K562 (cell line): ENCODE measurements around the gene HPS4. TPM values are rescaled to one million over a fixed set of nuclear protein-coding genes. Genes with fewer than 3 reads are reported as not detected.

Experiments used
- ATAC-seq: fragments of 200-7000 bp; cut with Tn5 transposase; 3 replicates; pipeline ENCODE4 v1.9.1; 2020; ENCODE audit warnings: moderate library complexity
- BruUV-seq: library from RNA; stranded (reverse); fragments of 400-500 nt; replicated peaks from 2 replicates; lab custom pipeline; 2021; lab: Mats Ljungman, UMichigan
- CTCF ChIA-PET: fragments of 300-600 bp; formaldehyde crosslinking; extraction: SDS; loops from one replicate; lab custom pipeline; 2021; ENCODE audit warnings: low intra/inter-chr PET ratio; lab: Yijun Ruan, JAX
- POLR2A ChIA-PET: fragments of 300-600, 350-650 bp; sonication (Branson Sonifier 250); formaldehyde crosslinking; extraction: SDS; loops from one replicate; lab custom pipeline; 2021; ENCODE audit warnings: antibody characterized with exemption, inconsistent platforms; lab: Yijun Ruan, JAX
- DNase-seq, 4 experiments: peaks; one replicate each; pipeline versions ENCODE4 v3.0.0 to v3.0.0-alpha.2; 2011 to 2018; ENCODE audit warnings: low spot score in 3 of 4, mixed read lengths in 3 of 4; ENCODE audit errors: extremely low read depth in 1 of 4
- FAIRE-seq: peaks from 2 replicates; lab custom pipeline; 2011; peaks lifted over from hg19 to GRCh38; lab: Jason Lieb, UNC
- H2AFZ ChIP-seq: 2 replicates; pipeline ENCODE4 v1.6.0; 2011; ENCODE audit warnings: low read depth, low read length, control low read depth, inconsistent platforms
- H3K27ac ChIP-seq: fragments of 200-600 bp; 3 replicates; pipeline ENCODE4 v1.8.0; 2011; ENCODE audit warnings: low read depth, mild to moderate bottlenecking, control low read depth, inconsistent platforms, low read length, moderate library complexity, mixed read lengths; ENCODE audit errors: extremely low read depth
- H3K27me3 ChIP-seq, 2 experiments: fragments of 300-600 bp in 1 of 2; 2 replicates in 1 of 2; 3 replicates in 1 of 2; pipeline versions ENCODE4 v1.6.0 to v1.8.0; 2011; ENCODE audit warnings: inconsistent platforms in 2 of 2, low read length in 2 of 2, mild to moderate bottlenecking in 1 of 2, mixed read lengths in 1 of 2, moderate library complexity in 1 of 2; ENCODE audit not compliant: control insufficient read depth in 2 of 2, insufficient read depth in 2 of 2
- H3K36me3 ChIP-seq: fragments of 300-600 bp; 3 replicates; pipeline ENCODE4 v1.8.0; 2011; ENCODE audit warnings: mild to moderate bottlenecking, low read length, inconsistent platforms; ENCODE audit not compliant: control insufficient read depth, insufficient read depth
- H3K4me1 ChIP-seq, 2 experiments: fragments of 200-600 bp in 1 of 2; replicated peaks in 1 of 2; 2 replicates in 1 of 2; 3 replicates in 1 of 2; pipeline versions ENCODE4 v1.5.1 to v1.8.0; 2011; ENCODE audit warnings: inconsistent platforms in 2 of 2, low read length in 2 of 2, mild to moderate bottlenecking in 1 of 2, mixed read lengths in 1 of 2, moderate library complexity in 1 of 2; ENCODE audit not compliant: control insufficient read depth in 2 of 2, insufficient read depth in 2 of 2
- H3K4me2 ChIP-seq: 2 replicates; pipeline ENCODE4 v1.6.1; 2011; ENCODE audit warnings: low read length, control low read depth, inconsistent platforms, mixed read lengths; ENCODE audit not compliant: insufficient read depth
- H3K4me3 ChIP-seq: fragments of 200-600 bp; sonication (generic), shearing (Covaris generic); 2 replicates; pipeline ENCODE4 v1.5.1; 2016; ENCODE audit warnings: control low read depth, inconsistent platforms
- H3K79me2 ChIP-seq: fragments of 200-600 bp; 3 replicates; pipeline ENCODE4 v1.8.0; 2011; ENCODE audit warnings: low read length, inconsistent platforms; ENCODE audit not compliant: control insufficient read depth, insufficient read depth
- H3K9ac ChIP-seq, 2 experiments: 2 replicates each; pipeline versions ENCODE4 v1.6.0 to v1.6.1; 2011; ENCODE audit warnings: low read depth in 2 of 2, low read length in 2 of 2, control low read depth in 1 of 2, inconsistent platforms in 1 of 2, mild to moderate bottlenecking in 1 of 2, mixed read lengths in 1 of 2; ENCODE audit not compliant: insufficient read depth in 1 of 2
- H3K9me1 ChIP-seq: one replicate; pipeline ENCODE4 v1.6.0; 2011; ENCODE audit warnings: inconsistent platforms, mild to moderate bottlenecking, low read length, moderate library complexity; ENCODE audit not compliant: control insufficient read depth, insufficient read depth
- H3K9me3 ChIP-seq: replicated peaks from 2 replicates; pipeline ENCODE4 v1.5.1; 2011; ENCODE audit warnings: low read depth, low read length, inconsistent platforms; ENCODE audit not compliant: control insufficient read depth, insufficient read depth
- H4K20me1 ChIP-seq: replicated peaks from 2 replicates; pipeline ENCODE4 v1.6.1; 2011; ENCODE audit warnings: low read length, inconsistent platforms, mixed read lengths; ENCODE audit not compliant: control insufficient read depth, insufficient read depth
- ADNP ChIP-seq: fragments of 200-800 bp; sonication (Bioruptor generic); IDR thresholded peaks from 2 replicates; pipeline ENCODE4 v1.6.1; 2016; ENCODE audit warnings: missing genetic modification characterization, missing compliant biosample characterization
- BCOR ChIP-seq: fragments of 450-650 bp; IDR thresholded peaks from 2 replicates; pipeline ENCODE4 v1.6.1; 2016
- CEBPB ChIP-seq: fragments of 450-650 bp; IDR thresholded peaks from 2 replicates; pipeline ENCODE4 v1.6.1; 2016; ENCODE audit warnings: missing genetic modification characterization, missing compliant biosample characterization
- ELK3 ChIP-seq: fragments of 450-650 bp; formaldehyde crosslinking; IDR thresholded peaks from 2 replicates; pipeline ENCODE4 v1.4.0; 2020; ENCODE audit warnings: mild to moderate bottlenecking
- HEY1 ChIP-seq: fragments of 250-450 bp; sonication (Bioruptor Pico); IDR thresholded peaks from 2 replicates; pipeline ENCODE4 v1.5.0; 2020; ENCODE audit warnings: mild to moderate bottlenecking, moderate library complexity, borderline replicate concordance
- NFIC ChIP-seq: fragments of 450-650 bp; IDR thresholded peaks from 2 replicates; pipeline ENCODE4 v1.6.1; 2017; ENCODE audit warnings: mild to moderate bottlenecking, inconsistent platforms
- RBM25 ChIP-seq: fragments of 200-400 bp; formaldehyde crosslinking; IDR thresholded peaks from 2 replicates; pipeline ENCODE4 v1.6.1; 2018; ENCODE audit warnings: low read length, low read depth, moderate library complexity; ENCODE audit not compliant: severe bottlenecking
- RCOR1 ChIP-seq, 2 experiments: IDR thresholded peaks; 2 replicates each; pipeline ENCODE4 v1.6.1; 2012; ENCODE audit warnings: low read depth in 2 of 2, low read length in 2 of 2, borderline replicate concordance in 1 of 2, improper control_type of control experiment in 1 of 2
- RUNX1 ChIP-seq: sonication (generic); IDR thresholded peaks from 2 replicates; pipeline ENCODE4 v1.6.1; 2016; ENCODE audit warnings: antibody characterized with exemption, low read depth
- SP1 ChIP-seq: sonication (generic); formaldehyde crosslinking; IDR thresholded peaks from 2 replicates; pipeline ENCODE4 v1.8.1; 2022; ENCODE audit warnings: mild to moderate bottlenecking, missing genetic modification reagents
- SRSF9 ChIP-seq: fragments of 200-400 bp; formaldehyde crosslinking; IDR thresholded peaks from 2 replicates; pipeline ENCODE4 v1.6.1; 2017; ENCODE audit warnings: low read depth, low read length, borderline replicate concordance
- YY1 ChIP-seq, 3 experiments: IDR thresholded peaks; 2 replicates each; pipeline ENCODE4 v1.6.1; 2011; ENCODE audit warnings: low read length in 2 of 3, mild to moderate bottlenecking in 2 of 3, moderate library complexity in 2 of 3, borderline replicate concordance in 1 of 3, control low read depth in 1 of 3, low read depth in 1 of 3; ENCODE audit not compliant: insufficient read depth in 3 of 3, insufficient replicate concordance in 2 of 3, control insufficient read depth in 1 of 3, insufficient read length in 1 of 3; ENCODE audit errors: extremely low read depth in 1 of 3
- ZNF277 ChIP-seq: fragments of 250-450 bp; sonication (Bioruptor Pico); IDR thresholded peaks from 2 replicates; pipeline ENCODE4 v1.8.0; 2022; ENCODE audit warnings: inconsistent platforms, mild to moderate bottlenecking, moderate library complexity, borderline replicate concordance
- ZNF41 ChIP-seq: fragments of 250-450 bp; sonication (Bioruptor Pico); conservative IDR thresholded peaks from 2 replicates; pipeline ENCODE4 v1.4.0; 2020; ENCODE audit warnings: mild to moderate bottlenecking
- WGBS: fragments of 100-300 bp; shearing (Covaris generic); methylation state at CpG from one replicate; pipeline ENCODE4 v1.1.6; 2016; ENCODE audit warnings: low coverage, mixed read lengths; ENCODE audit not compliant: insufficient coverage; ENCODE audit errors: missing lambda C conversion rate; 5-methylcytosine and 5-hydroxymethylcytosine counted together
- in situ Hi-C: fragments of 300-500 bp; cut with MboI; formaldehyde crosslinking; loops from 4 replicates; pipeline ENCODE4 v1.15.0; 2018; ENCODE audit warnings: inconsistent platforms, mixed read lengths
- intact Hi-C: fragments of 100-400 bp; cut with micrococcal nuclease; formaldehyde crosslinking; loops from 2 replicates; pipeline ENCODE4 v1.14.2; 2022
- polyA plus RNA-seq, 8 experiments: library from polyadenylated mRNA; depleted of rRNA in 4 of 8; stranded (reverse) in 5 of 8; unstranded in 3 of 8; fragments of >200 nt; fragmentation: Nextera tagmentation in 2 of 8; fragmentation: Illumina TruSeq in 1 of 8; extraction: Ambion mirVana in 2 of 8; extraction: Trizol in 1 of 8; gene quantifications; 2 replicates each; pipeline versions ENCODE4 v1.2.1 to v1.2.3, GENCODE V29; 2011 to 2014; ENCODE audit warnings: inconsistent platforms in 1 of 8, missing spikeins in 1 of 8
- total RNA-seq, 7 experiments: library from RNA; depleted of rRNA in 6 of 7; stranded (reverse); fragments of >200 nt in 6 of 7; fragmentation: Illumina TruSeq in 2 of 7; extraction: Trizol in 2 of 7; gene quantifications; 2 replicates each; pipeline versions ENCODE4 v1.2.1 to v1.2.3, GENCODE V29; 2011 to 2021; ENCODE audit warnings: low replicate concordance in 1 of 7
- TF ChIP-seq, protein P1 (sequence below): fragments of 450-650 bp; IDR thresholded peaks from 2 replicates; pipeline ENCODE4 v1.6.1; 2018; ENCODE audit not compliant: partially characterized antibody

The HPS4 gene
- total and polyA plus RNA-seq, 9 of the 15 experiments (the other 6 are each of a cell fraction or from before 2014, with no cell fraction given): 12.8 to 29.2 (median 25.3) TPM

GRCh38 chr22:26522592-26522991 lies 39.0 kb upstream of the HPS4 start (continued):
- TF ChIP-seq, protein P1, sequence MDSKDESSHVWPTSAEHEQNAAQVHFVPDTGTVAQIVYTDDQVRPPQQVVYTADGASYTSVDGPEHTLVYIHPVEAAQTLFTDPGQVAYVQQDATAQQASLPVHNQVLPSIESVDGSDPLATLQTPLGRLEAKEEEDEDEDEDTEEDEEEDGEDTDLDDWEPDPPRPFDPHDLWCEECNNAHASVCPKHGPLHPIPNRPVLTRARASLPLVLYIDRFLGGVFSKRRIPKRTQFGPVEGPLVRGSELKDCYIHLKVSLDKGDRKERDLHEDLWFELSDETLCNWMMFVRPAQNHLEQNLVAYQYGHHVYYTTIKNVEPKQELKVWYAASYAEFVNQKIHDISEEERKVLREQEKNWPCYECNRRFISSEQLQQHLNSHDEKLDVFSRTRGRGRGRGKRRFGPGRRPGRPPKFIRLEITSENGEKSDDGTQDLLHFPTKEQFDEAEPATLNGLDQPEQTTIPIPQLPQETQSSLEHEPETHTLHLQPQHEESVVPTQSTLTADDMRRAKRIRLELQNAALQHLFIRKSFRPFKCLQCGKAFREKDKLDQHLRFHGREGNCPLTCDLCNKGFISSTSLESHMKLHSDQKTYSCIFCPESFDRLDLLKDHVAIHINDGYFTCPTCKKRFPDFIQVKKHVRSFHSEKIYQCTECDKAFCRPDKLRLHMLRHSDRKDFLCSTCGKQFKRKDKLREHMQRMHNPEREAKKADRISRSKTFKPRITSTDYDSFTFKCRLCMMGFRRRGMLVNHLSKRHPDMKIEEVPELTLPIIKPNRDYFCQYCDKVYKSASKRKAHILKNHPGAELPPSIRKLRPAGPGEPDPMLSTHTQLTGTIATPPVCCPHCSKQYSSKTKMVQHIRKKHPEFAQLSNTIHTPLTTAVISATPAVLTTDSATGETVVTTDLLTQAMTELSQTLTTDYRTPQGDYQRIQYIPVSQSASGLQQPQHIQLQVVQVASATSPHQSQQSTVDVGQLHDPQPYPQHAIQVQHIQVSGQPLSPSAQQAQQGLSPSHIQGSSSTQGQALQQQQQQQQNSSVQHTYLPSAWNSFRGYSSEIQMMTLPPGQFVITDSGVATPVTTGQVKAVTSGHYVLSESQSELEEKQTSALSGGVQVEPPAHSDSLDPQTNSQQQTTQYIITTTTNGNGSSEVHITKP: no peak
- no peak for TF ChIP-seq NFIC

DNA sequence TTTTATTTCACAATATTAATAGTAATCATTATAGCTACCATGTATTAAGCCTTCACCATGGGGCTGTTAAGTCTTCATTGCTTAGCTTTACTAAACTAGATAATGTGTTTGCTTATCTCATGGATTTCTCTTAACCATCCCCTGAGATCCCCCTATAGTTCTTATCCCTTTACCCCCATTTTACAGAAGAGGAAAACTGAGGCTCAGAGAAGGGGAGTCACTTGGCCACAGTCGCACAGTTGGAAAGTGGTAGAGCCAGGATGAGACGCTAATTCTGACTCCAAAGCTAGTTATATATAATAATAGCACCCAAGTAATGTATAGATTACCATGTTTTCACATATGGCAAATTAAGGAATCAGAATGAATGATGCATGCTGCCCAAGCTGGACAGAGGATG lies 38.4 kb upstream of the HPS4 start:
- BruUV-seq: no TSS peak
- Histone ChIP-seq H3K27me3 (no peaks in the 10 kb centered on the region), H4K20me1 (no peaks in the 10 kb centered on the region), H3K9ac (no peak overlapping the region), H3K4me3 (no peak overlapping the region), H3K9me3 (no peaks in the 10 kb centered on the region), H3K4me1 (peaks cover 0 to 5% of the 10 kb centered on the region in 2 experiments; a peak in 3 of 5 replicates), H3K4me2 (no peak overlapping the region), H3K79me2 (no peaks in the 10 kb centered on the region), H2AFZ (no peak overlapping the region), H3K27ac (no peak overlapping the region), H3K36me3 (peaks cover 38% of the 10 kb centered on the region), H3K9me1 (no peaks in the 10 kb centered on the region)
- in situ Hi-C loops (no loop called here), intact Hi-C loops (no loop called here)
- TF ChIP-seq SP1 (CRISPR knock-in tag) (no peak), ZNF41 (CRISPR knock-in tag) (no peak), CEBPB (tag) (peak; percentile 46; the same call in 1 of the 2 replicates), BCOR (peak; percentile 74; the same call in 1 of the 2 replicates), RUNX1 (no peak), SRSF9 (no peak), RCOR1 (IDR thresholded peaks at IDR 0.05; ENCODE audit: borderline replicate concordance in 1 of 2, low read depth in 2 of 2, low read length in 2 of 2) (0 out of 4 replicates have a peak, but pooled peaks of 1 of the 2 experiments have one; percentile 53), ADNP (peak; percentile 41; the same call in 1 of the 2 replicates), YY1 (IDR thresholded peaks at IDR 0.05; ENCODE audit: borderline replicate concordance in 1 of 3, control insufficient read depth in 1 of 3, extremely low read depth in 1 of 3, insufficient read depth in 3 of 3, insufficient read length in 1 of 3, insufficient replicate concordance in 2 of 3, low read depth in 1 of 3, low read length in 2 of 3) (no peak), ZNF277 (CRISPR knock-in tag) (no peak), ELK3 (no peak), HEY1 (CRISPR knock-in tag) (no peak), RBM25 (peak; percentile 91)
- ChIA-PET CTCF (no interaction called here), POLR2A (interaction anchor here (1.5 to 2.3 kb wide), 3 partner anchors 9 to 15 kb away, joined by 5 to 8 read pairs (median 7); no protein-coding TSS in a partner anchor)
- WGBS: 84% methylated on average over 2 of the region's 2 CpGs
- no peak for DNase-seq
- no peak for ATAC-seq
- FAIRE-seq: no peak
